Type B pancreatic cell (in vitro differentiated cells): ENCODE measurements around the gene SRY. TPM values are rescaled to one million over a fixed set of nuclear protein-coding genes. Genes with fewer than 3 reads are reported as not detected.

ENCODE experiments used
- DNase-seq: peaks from one replicate; pipeline ENCODE4 v3.0.0; 2021; ENCODE audit warnings: mixed read lengths; ENCODE audit not compliant: unreplicated experiment; ENCODE audit errors: extremely low spot score
- H3K27ac Mint-ChIP-seq: 2 replicates; pipeline ENCODE4 v1.8.0; 2021; ENCODE audit warnings: mild to moderate bottlenecking, mixed read lengths
- H3K27me3 Mint-ChIP-seq: 2 replicates; pipeline ENCODE4 v1.8.0; 2021; ENCODE audit warnings: mixed read lengths
- H3K36me3 Mint-ChIP-seq: 2 replicates; pipeline ENCODE4 v1.8.0; 2021; ENCODE audit warnings: mixed read lengths
- H3K4me1 Mint-ChIP-seq: one replicate; pipeline ENCODE4 v1.8.0; 2021; ENCODE audit warnings: mixed read lengths; ENCODE audit not compliant: unreplicated experiment
- H3K4me3 Mint-ChIP-seq: 2 replicates; pipeline ENCODE4 v1.8.0; 2021; ENCODE audit warnings: mild to moderate bottlenecking, mixed read lengths
- H3K9me3 Mint-ChIP-seq: 2 replicates; pipeline ENCODE4 v1.8.0; 2021; ENCODE audit warnings: mixed read lengths
- CTCF ChIP-seq: fragments of 200-600 bp; sonication (generic); conservative IDR thresholded peaks from 2 replicates; pipeline ENCODE4 v1.5.0; 2021; ENCODE audit warnings: antibody characterized with exemption, mild to moderate bottlenecking
- total RNA-seq: library from RNA; stranded (reverse); gene quantifications from 2 replicates; pipeline ENCODE4 v1.2.1, GENCODE V29; 2021; ENCODE audit warnings: low replicate concordance

Gene SRY
- total RNA-seq, 1 donor from 2014 or later = not detected

DNA sequence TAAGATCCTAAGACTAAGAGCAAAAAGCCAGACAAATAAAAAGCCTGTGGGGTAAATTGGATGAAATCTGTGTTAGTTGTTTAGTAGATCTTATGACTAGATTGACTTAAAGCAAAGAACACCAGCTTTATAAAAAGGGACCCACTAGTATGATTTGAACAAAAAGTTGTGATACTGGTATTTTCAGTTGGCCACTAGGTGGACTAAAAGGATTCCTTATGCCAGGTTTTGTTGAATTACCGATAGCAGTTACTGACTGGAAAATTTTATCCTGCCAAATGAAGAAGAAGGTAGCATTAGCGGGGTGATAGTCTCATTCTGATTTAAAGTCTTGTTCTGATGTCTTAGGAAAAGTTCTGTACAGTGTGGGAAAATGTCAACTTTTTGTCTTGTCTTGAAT lies 12.8 kb upstream of the SRY start:
- no peak overlapping the region for H3K27ac Mint-ChIP-seq
- no peaks in the 10 kb centered on the region for H3K27me3 Mint-ChIP-seq
- no peak for DNase-seq
- H3K4me3 Mint-ChIP-seq = no peak overlapping the region
- H3K9me3 Mint-ChIP-seq = no peaks in the 10 kb centered on the region
- H3K36me3 Mint-ChIP-seq = no peaks in the 10 kb centered on the region
- no peak for TF ChIP-seq CTCF
- no peaks in the 10 kb centered on the region for H3K4me1 Mint-ChIP-seq

- H3K27me3 Mint-ChIP-seq = no peaks in the 10 kb centered on the region
- DNase-seq = no peak
- no peaks in the 10 kb centered on the region for H3K9me3 Mint-ChIP-seq
- H3K4me1 Mint-ChIP-seq = no peaks in the 10 kb centered on the region
- no peak for TF ChIP-seq CTCF
- H3K27ac Mint-ChIP-seq = no peak overlapping the region
- no peaks in the 10 kb centered on the region for H3K36me3 Mint-ChIP-seq
- no peak overlapping the region for H3K4me3 Mint-ChIP-seq
Measured at GRCh38 chrY:2797991-2798390, 10.5 kb upstream of the SRY start.

- no peak overlapping the region for H3K27ac Mint-ChIP-seq
- H3K27me3 Mint-ChIP-seq = no peaks in the 10 kb centered on the region
- DNase-seq = no peak
- H3K4me1 Mint-ChIP-seq = no peaks in the 10 kb centered on the region
- H3K4me3 Mint-ChIP-seq = no peak overlapping the region
- no peaks in the 10 kb centered on the region for H3K9me3 Mint-ChIP-seq
- H3K36me3 Mint-ChIP-seq = no peaks in the 10 kb centered on the region
- no peak for TF ChIP-seq CTCF
Measured at GRCh38 chrY:2796977-2797523, 9.6 kb upstream of the SRY start.

DNA sequence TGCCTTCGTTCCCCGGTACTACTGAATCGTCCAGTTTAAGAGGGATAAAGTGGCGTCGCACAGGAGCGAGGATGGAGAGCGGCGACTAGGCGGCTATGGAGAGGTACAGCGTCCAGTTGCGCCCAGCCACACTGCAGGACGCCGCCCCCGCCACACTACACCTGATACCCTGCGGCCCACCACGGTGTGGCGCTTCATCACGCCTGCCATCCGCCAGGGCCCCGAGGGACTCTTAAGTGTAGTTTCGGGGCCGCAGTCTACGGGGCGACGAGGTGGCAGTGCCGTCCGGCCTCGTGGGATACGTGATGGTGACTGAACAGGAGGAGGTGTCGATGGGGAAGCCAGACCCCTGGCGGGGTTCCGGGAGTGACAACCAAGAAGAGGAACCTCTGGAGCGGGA lies 2.3 kb upstream of the SRY start:
- Mint-ChIP-seq H3K4me1 (no peaks in the 10 kb centered on the region), H3K27me3 (no peaks in the 10 kb centered on the region), H3K9me3 (no peaks in the 10 kb centered on the region), H3K27ac (no peak overlapping the region), H3K4me3 (no peak overlapping the region), H3K36me3 (no peaks in the 10 kb centered on the region)
- DNase-seq = no peak
- no peak for TF ChIP-seq CTCF

DNA sequence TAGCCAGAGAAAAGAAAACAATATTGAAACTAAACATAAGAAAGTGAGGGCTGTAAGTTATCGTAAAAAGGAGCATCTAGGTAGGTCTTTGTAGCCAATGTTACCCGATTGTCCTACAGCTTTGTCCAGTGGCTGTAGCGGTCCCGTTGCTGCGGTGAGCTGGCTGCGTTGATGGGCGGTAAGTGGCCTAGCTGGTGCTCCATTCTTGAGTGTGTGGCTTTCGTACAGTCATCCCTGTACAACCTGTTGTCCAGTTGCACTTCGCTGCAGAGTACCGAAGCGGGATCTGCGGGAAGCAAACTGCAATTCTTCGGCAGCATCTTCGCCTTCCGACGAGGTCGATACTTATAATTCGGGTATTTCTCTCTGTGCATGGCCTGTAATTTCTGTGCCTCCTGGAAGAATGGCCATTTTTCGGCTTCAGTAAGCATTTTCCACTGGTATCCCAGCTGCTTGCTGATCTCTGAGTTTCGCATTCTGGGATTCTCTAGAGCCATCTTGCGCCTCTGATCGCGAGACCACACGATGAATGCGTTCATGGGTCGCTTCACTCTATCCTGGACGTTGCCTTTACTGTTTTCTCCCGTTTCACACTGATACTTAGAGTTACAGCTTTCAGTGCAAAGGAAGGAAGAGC lies 488 bp downstream of the SRY start:
- Mint-ChIP-seq H3K27me3 (no peaks in the 10 kb centered on the region), H3K36me3 (no peaks in the 10 kb centered on the region), H3K4me1 (no peaks in the 10 kb centered on the region), H3K27ac (no peak overlapping the region), H3K4me3 (no peak overlapping the region), H3K9me3 (no peaks in the 10 kb centered on the region)
- no peak for TF ChIP-seq CTCF
- DNase-seq = no peak

Other genes starting within 250 kb of the SRY start
- gene RPS4Y1, start 53.9 kb upstream of the SRY start, total RNA-seq = not detected in 2 replicates
- not detected in 2 replicates for gene ZFY, start 147.7 kb upstream of the SRY start, total RNA-seq